ENCODE results near the gene MEN1. TPM values are rescaled to one million over a fixed set of nuclear protein-coding genes. Genes with fewer than 3 reads are reported as not detected.

Gene MEN1
- total RNA-seq, 2 experiments from 2014 or later: 25.8 to 29.0 TPM

GRCh38 chr11:64759131-64759721 lies 51.1 kb downstream of the MEN1 start:
- intact Hi-C loops (cut with micrococcal nuclease): no loop called here
- H3K4me1 Mint-ChIP-seq (ENCODE audit: low read depth): peaks cover 40% of the 10 kb centered on the region
- ChIA-PET POLR2A (interaction anchor here (1.4 to 24.1 kb wide), 3 partner anchors 11 to 116 kb away, joined by 3 to 331 read pairs (median 308); partner anchors contain the start of genes RASGRP2 and SF1), CTCF (interaction anchor here (1.0 to 1.9 kb wide), 5 partner anchors 9 to 23 kb away, joined by 3 to 7 read pairs (median 4); partner anchors contain the start of gene RASGRP2)
- no peaks in the 10 kb centered on the region for H3K9me3 Mint-ChIP-seq
- no peaks in the 10 kb centered on the region for H3K27me3 Mint-ChIP-seq
- ATAC-seq (no peak), DNase-seq (no peak)
- TF ChIP-seq, protein P1, sequence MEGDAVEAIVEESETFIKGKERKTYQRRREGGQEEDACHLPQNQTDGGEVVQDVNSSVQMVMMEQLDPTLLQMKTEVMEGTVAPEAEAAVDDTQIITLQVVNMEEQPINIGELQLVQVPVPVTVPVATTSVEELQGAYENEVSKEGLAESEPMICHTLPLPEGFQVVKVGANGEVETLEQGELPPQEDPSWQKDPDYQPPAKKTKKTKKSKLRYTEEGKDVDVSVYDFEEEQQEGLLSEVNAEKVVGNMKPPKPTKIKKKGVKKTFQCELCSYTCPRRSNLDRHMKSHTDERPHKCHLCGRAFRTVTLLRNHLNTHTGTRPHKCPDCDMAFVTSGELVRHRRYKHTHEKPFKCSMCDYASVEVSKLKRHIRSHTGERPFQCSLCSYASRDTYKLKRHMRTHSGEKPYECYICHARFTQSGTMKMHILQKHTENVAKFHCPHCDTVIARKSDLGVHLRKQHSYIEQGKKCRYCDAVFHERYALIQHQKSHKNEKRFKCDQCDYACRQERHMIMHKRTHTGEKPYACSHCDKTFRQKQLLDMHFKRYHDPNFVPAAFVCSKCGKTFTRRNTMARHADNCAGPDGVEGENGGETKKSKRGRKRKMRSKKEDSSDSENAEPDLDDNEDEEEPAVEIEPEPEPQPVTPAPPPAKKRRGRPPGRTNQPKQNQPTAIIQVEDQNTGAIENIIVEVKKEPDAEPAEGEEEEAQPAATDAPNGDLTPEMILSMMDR (IDR thresholded peaks at IDR 0.05): no peak
- no peak overlapping the region for H3K27ac Mint-ChIP-seq
- no peak overlapping the region for H3K4me3 Mint-ChIP-seq
- H3K36me3 Mint-ChIP-seq (ENCODE audit: low read depth): peaks cover 19% of the 10 kb centered on the region

GRCh38 chr11:64758330-64759079 lies 51.8 kb downstream of the MEN1 start:
- Mint-ChIP-seq H3K4me1 (ENCODE audit: low read depth) (peaks cover 33% of the 10 kb centered on the region), H3K4me3 (no peak overlapping the region), H3K27me3 (no peaks in the 10 kb centered on the region), H3K27ac (no peak overlapping the region), H3K9me3 (no peaks in the 10 kb centered on the region), H3K36me3 (ENCODE audit: low read depth) (peaks cover 12% of the 10 kb centered on the region)
- no peak for DNase-seq
- POLR2A ChIA-PET: interaction anchor here (12.3 to 24.1 kb wide), 2 partner anchors 10 to 15 kb away, joined by 308 to 331 read pairs; partner anchors contain the start of genes RASGRP2 and SF1
- intact Hi-C loops (cut with micrococcal nuclease): no loop called here
- no peak for ATAC-seq
- CTCF ChIA-PET: interaction anchor here (1.9 kb wide), 1 partner anchor 12 kb away, joined by 7 read pairs; no protein-coding TSS in a partner anchor
- TF ChIP-seq, protein P1 (IDR thresholded peaks at IDR 0.05): no peak

DNA sequence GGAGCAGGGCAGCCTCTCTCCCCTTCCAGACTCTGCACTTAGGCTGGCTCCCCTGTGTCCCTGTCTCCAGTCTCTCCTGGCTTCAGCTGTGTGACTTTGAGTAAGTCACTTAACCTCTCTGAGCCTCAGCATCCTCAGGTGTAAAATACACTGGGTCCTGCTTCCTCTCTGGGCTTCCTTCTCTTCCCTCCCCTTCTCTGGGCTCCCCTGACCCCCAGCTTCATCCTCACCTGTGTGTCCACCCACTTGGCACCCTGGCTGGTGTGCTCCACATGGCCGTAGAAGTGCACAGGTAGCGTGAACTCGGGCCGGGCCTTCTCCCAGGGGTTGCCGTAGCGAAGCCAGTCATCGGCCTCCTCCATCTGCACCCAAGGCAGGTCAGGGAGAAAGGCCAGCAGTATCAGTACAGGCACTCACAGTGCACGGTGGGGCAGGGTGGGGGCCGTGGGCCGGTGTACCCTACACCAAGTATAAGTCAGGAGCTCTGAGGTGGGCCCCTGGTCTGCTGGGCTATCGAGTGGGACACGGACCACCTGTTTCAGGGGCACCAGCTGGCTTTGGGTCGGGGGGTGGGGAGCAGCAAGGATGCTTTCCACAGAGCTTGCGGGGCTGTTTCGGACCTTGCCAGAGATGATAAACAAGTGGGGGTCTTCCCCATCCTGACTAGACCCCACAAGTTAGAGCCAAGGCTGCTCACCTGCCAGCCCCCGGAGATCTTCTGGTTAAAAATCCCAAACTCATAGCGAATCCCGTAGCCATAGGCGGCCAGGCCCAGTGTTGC lies 52.6 kb downstream of the MEN1 start:
- Mint-ChIP-seq H3K4me1 (ENCODE audit: low read depth) (peaks cover 25% of the 10 kb centered on the region), H3K36me3 (ENCODE audit: low read depth) (peaks cover 7% of the 10 kb centered on the region), H3K27ac (no peak overlapping the region), H3K9me3 (no peaks in the 10 kb centered on the region), H3K27me3 (no peaks in the 10 kb centered on the region), H3K4me3 (no peak overlapping the region)
- CTCF ChIA-PET: interaction anchor here (1.9 kb wide), 1 partner anchor 11 kb away, joined by 7 read pairs; no protein-coding TSS in a partner anchor
- TF ChIP-seq, protein P1 (IDR thresholded peaks at IDR 0.05): no peak
- DNase-seq (no peak), ATAC-seq (no peak)
- intact Hi-C loops (cut with micrococcal nuclease): no loop called here
- POLR2A ChIA-PET: interaction anchor here (12.3 to 24.1 kb wide), 2 partner anchors 10 to 16 kb away, joined by 308 to 331 read pairs; partner anchors contain the start of genes RASGRP2 and SF1

DNA sequence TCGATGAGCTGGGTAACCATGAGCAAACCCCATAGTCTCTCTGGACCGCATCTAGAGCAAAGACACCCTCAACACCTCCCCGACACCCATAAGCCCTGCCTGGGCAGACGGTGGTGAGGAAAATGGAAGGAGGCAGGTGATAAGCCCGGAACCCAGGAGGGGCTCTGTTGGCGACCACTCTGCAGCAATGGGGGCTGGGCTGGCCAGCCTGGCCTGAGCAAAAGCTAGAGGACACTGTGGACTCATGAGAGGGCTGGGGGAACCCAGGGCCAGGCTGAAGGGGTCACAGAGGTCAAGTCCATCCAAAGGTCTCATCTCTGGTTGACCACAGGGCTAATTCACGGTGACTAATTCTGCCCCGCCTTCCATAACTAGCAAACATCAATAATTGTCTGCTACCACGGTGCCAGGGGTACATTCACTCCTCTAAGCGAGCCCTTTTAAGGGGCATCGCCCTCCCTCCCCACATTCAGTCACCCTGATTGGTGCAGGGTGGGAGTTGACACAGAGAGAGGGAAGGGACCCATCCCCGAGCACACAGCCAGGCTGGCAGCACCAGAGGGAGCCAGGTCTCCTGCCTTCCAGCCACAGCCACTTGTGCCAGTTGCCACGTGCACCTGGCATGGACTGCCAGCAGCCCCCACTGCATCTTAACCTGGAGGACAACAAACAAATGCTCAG lies 54.5 kb downstream of the MEN1 start:
- no peak for ATAC-seq
- CTCF ChIA-PET: interaction anchor here (3.0 kb wide), 1 partner anchor 12 kb away, joined by 6 read pairs; no protein-coding TSS in a partner anchor
- no peaks in the 10 kb centered on the region for H3K9me3 Mint-ChIP-seq
- no peak overlapping the region for H3K4me3 Mint-ChIP-seq
- no peak for DNase-seq
- peaks cover 3% of the 10 kb centered on the region for H3K36me3 Mint-ChIP-seq (ENCODE audit: low read depth)
- no peak overlapping the region for H3K27ac Mint-ChIP-seq
- intact Hi-C loops (cut with micrococcal nuclease): no loop called here
- TF ChIP-seq, protein P1 (IDR thresholded peaks at IDR 0.05): no peak
- POLR2A ChIA-PET: interaction anchor here (16.1 to 24.1 kb wide), 2 partner anchors 8 to 11 kb away, joined by 331 read pairs; partner anchors contain the start of genes PYGM, RASGRP2 and SF1
- H3K4me1 Mint-ChIP-seq (ENCODE audit: low read depth): peaks cover 11% of the 10 kb centered on the region
- H3K27me3 Mint-ChIP-seq: no peaks in the 10 kb centered on the region

All from activated CD8-positive, alpha-beta T cell treated with anti-CD3 and anti-CD28 coated beads for 36 hours (primary cell).